Calu3 (cell line): ENCODE results near the gene AJAP1. TPM values are rescaled to one million over a fixed set of nuclear protein-coding genes. Genes with fewer than 3 reads are reported as not detected.

Experiments
- BruUV-seq: library from RNA; stranded (reverse); fragments of 400-500 nt; replicated peaks from 2 replicates; lab custom pipeline; 2021; lab: Mats Ljungman, UMichigan
- CTCF ChIA-PET: fragments of 300-600 bp; sonication (Branson Sonifier 250); formaldehyde crosslinking; loops from one replicate; lab custom pipeline; 2022; ENCODE audit warnings: antibody characterized with exemption; lab: Charles Lee
- DNase-seq: peaks from one replicate; pipeline ENCODE4 v3.0.0; 2022
- H3K27ac Mint-ChIP-seq: one replicate; pipeline ENCODE4 v1.8.0; 2022; ENCODE audit warnings: mixed read lengths; ENCODE audit not compliant: unreplicated experiment
- H3K27me3 Mint-ChIP-seq: one replicate; pipeline ENCODE4 v1.8.0; 2022; ENCODE audit warnings: mixed read lengths; ENCODE audit not compliant: unreplicated experiment
- H3K36me3 Mint-ChIP-seq: one replicate; pipeline ENCODE4 v1.8.0; 2022; ENCODE audit warnings: mild to moderate bottlenecking, moderate library complexity, mixed read lengths; ENCODE audit not compliant: insufficient read depth, unreplicated experiment
- H3K4me1 Mint-ChIP-seq: one replicate; pipeline ENCODE4 v1.8.0; 2022; ENCODE audit warnings: mild to moderate bottlenecking, low read depth, mixed read lengths; ENCODE audit not compliant: unreplicated experiment
- H3K4me3 Mint-ChIP-seq: one replicate; pipeline ENCODE4 v1.8.0; 2022; ENCODE audit warnings: mild to moderate bottlenecking, low read depth, moderate library complexity, mixed read lengths; ENCODE audit not compliant: unreplicated experiment
- H3K9me3 Mint-ChIP-seq: one replicate; pipeline ENCODE4 v1.8.0; 2022; ENCODE audit warnings: low read depth, mixed read lengths; ENCODE audit not compliant: unreplicated experiment
- intact Hi-C: fragments of 100-400 bp; cut with micrococcal nuclease; formaldehyde crosslinking; loops from one replicate; pipeline ENCODE4 v1.10.0; 2022; ENCODE audit not compliant: unreplicated experiment
- total RNA-seq: library from RNA; stranded (reverse); gene quantifications from 2 replicates; pipeline ENCODE4 v1.2.3, GENCODE V29; 2022
- TF ChIP-seq, protein P1 (sequence below): fragments of 200-600 bp; IDR thresholded peaks from one replicate; pipeline ENCODE4 v1.8.0; 2022; ENCODE audit warnings: antibody characterized with exemption; ENCODE audit not compliant: unreplicated experiment

AJAP1 gene
- total RNA-seq, 1 experiment from 2014 or later, result not detected

DNA sequence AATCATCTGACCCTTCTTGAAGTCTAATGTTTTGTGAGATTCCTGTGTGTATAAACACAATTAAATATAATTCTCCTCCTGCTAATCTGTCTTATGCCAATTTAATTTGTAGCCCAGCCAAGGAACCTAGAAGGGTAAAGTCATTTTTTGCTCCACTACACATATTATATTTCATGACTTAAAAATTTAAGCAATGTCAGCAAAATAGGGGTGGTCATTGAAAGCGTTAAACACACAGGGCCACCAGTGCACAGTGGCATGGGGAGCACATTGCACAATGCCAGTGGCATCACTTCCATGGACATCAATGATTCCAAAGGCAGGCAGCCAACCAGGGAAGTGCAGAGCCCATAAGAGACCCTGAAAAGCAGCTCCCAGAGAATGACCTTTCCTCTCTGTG is 166.1 kb downstream of the AJAP1 start:
- no peak for DNase-seq
- Mint-ChIP-seq H3K36me3 (no peaks in the 10 kb centered on the region), H3K4me1 (no peaks in the 10 kb centered on the region), H3K27ac (no peak overlapping the region), H3K9me3 (peaks cover 9% of the 10 kb centered on the region), H3K4me3 (no peak overlapping the region), H3K27me3 (no peaks in the 10 kb centered on the region)
- CTCF ChIA-PET, result no interaction called here
- TF ChIP-seq, protein P1, sequence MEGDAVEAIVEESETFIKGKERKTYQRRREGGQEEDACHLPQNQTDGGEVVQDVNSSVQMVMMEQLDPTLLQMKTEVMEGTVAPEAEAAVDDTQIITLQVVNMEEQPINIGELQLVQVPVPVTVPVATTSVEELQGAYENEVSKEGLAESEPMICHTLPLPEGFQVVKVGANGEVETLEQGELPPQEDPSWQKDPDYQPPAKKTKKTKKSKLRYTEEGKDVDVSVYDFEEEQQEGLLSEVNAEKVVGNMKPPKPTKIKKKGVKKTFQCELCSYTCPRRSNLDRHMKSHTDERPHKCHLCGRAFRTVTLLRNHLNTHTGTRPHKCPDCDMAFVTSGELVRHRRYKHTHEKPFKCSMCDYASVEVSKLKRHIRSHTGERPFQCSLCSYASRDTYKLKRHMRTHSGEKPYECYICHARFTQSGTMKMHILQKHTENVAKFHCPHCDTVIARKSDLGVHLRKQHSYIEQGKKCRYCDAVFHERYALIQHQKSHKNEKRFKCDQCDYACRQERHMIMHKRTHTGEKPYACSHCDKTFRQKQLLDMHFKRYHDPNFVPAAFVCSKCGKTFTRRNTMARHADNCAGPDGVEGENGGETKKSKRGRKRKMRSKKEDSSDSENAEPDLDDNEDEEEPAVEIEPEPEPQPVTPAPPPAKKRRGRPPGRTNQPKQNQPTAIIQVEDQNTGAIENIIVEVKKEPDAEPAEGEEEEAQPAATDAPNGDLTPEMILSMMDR, result no peak
- BruUV-seq, result no TSS peak
- intact Hi-C loops, result no loop called here

DNA sequence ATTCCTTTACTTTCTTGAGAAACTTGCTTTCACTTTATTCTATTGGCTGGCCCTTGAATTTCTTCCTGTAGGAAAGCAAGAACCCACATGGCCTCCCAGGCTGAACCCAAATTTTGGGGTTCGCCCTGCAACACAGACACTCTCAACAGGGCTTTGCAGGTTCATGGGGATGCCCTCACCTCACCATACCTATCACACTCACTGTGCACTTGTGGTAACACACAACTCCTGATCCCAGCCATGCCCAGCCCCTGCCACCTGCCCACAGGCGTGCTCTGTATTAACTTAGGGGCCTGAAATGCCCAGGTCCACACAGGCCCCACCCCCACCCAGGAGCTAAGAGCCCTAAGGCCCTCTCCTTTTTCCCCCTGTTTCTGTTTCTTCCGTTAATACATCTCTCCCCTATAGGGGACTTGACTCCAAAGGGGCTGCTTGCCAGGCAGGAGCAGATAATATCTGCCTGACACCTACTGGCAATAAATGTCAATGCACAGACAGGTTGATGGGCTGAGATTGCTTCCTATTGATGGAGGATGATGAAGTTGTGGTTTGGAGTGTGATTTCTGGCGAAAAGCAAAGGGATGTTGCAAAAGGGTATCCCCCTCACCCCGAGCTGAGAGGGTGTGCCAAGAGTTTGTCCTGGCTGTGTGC is 171.5 kb downstream of the AJAP1 start:
- peaks cover 11% of the 10 kb centered on the region for H3K9me3 Mint-ChIP-seq
- no peaks in the 10 kb centered on the region for H3K27me3 Mint-ChIP-seq
- H3K4me1 Mint-ChIP-seq, result no peaks in the 10 kb centered on the region
- H3K27ac Mint-ChIP-seq, result no peak overlapping the region
- no TSS peak for BruUV-seq
- no peak overlapping the region for H3K4me3 Mint-ChIP-seq
- TF ChIP-seq, protein P1, result no peak
- CTCF ChIA-PET, result no interaction called here
- no peaks in the 10 kb centered on the region for H3K36me3 Mint-ChIP-seq
- intact Hi-C loops, result no loop called here
- no peak for DNase-seq

DNA sequence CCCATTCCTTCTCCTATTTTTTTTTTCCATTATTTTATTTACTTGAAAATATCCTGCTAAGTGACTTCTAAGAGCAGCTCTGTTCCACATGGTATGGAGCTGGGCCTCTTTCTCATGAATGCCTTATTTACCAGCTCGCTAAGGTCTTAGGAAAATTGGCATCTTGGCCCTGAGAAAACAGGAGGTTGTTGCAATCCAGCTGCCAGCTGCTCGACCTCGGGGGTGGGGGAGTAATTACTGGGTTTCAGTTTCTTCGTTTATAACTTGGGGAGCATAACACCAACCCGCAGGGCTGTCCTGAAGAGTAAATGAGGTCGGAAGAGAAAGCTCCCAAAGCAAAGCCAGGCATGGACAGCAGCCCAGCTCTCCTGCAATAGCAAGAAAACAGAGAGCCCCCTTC is 176.3 kb downstream of the AJAP1 start:
- DNase-seq, result no peak
- Mint-ChIP-seq H3K36me3 (no peaks in the 10 kb centered on the region), H3K9me3 (peaks cover 14% of the 10 kb centered on the region), H3K4me3 (no peak overlapping the region), H3K27me3 (no peaks in the 10 kb centered on the region), H3K4me1 (no peaks in the 10 kb centered on the region), H3K27ac (no peak overlapping the region)
- TF ChIP-seq, protein P1, result no peak
- intact Hi-C loops, result no loop called here
- BruUV-seq, result no TSS peak
- CTCF ChIA-PET, result no interaction called here

DNA sequence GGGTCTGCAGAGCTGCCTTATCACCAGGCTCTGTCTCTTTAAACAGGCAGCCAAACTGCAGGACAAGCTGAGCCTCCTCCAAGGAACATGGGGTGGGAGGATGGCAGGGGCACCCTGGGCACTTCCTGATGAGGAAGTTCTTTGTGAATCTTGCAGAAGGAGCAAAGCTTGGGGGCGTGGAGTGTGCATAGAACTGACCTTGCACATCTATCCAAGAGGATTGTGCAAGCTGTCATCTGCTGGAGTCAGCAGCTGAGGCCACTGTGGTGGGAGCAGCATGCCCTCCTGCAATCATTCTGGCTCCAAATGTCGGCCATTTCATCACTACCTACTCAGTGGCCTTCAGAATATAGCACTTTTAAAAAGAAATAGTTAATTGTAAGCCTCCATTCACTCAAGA is 182.2 kb downstream of the AJAP1 start:
- H3K36me3 Mint-ChIP-seq, result no peaks in the 10 kb centered on the region
- TF ChIP-seq, protein P1, result no peak
- no peaks in the 10 kb centered on the region for H3K27me3 Mint-ChIP-seq
- H3K4me3 Mint-ChIP-seq, result no peak overlapping the region
- no peaks in the 10 kb centered on the region for H3K4me1 Mint-ChIP-seq
- H3K9me3 Mint-ChIP-seq, result peaks cover 6% of the 10 kb centered on the region
- H3K27ac Mint-ChIP-seq, result no peak overlapping the region
- intact Hi-C loops, result no loop called here
- BruUV-seq, result no TSS peak
- CTCF ChIA-PET, result no interaction called here
- DNase-seq, result no peak
